ENCODE measurements around the gene TAGLN2.
A peak's percentile ranks its signal among the peaks of the same experiment; 100 is the strongest.

The TAGLN2 gene

GRCh38 chr1:159925719-159926078 is 392 bp upstream of the TAGLN2 start:
- DNase-seq: no peak
- in situ Hi-C loops (cut with MboI; ENCODE audit: low pct_unique_long_range_greater_than_20kb, low sequenced_read_pairs): no loop called here

GRCh38 chr1:159924025-159924790 is 1.1 kb downstream of the TAGLN2 start:
- peak; percentile 44 for DNase-seq
- in situ Hi-C loops (cut with MboI; ENCODE audit: low pct_unique_long_range_greater_than_20kb, low sequenced_read_pairs): no loop called here

GRCh38 chr1:159923203-159924024 is 1.9 kb downstream of the TAGLN2 start:
- DNase-seq: peak; percentile 94
- in situ Hi-C loops (cut with MboI; ENCODE audit: low pct_unique_long_range_greater_than_20kb, low sequenced_read_pairs): no loop called here

GRCh38 chr1:159922511-159923202 is 2.6 kb downstream of the TAGLN2 start:
- in situ Hi-C loops (cut with MboI; ENCODE audit: low pct_unique_long_range_greater_than_20kb, low sequenced_read_pairs): no loop called here
- no peak for DNase-seq

GRCh38 chr1:159921700-159922504 is 3.4 kb downstream of the TAGLN2 start:
- in situ Hi-C loops (cut with MboI; ENCODE audit: low pct_unique_long_range_greater_than_20kb, low sequenced_read_pairs): no loop called here
- DNase-seq: peak; percentile 66

GRCh38 chr1:159921251-159921650 is 4.1 kb downstream of the TAGLN2 start:
- in situ Hi-C loops (cut with MboI; ENCODE audit: low pct_unique_long_range_greater_than_20kb, low sequenced_read_pairs): no loop called here
- no peak for DNase-seq

GRCh38 chr1:159920651-159921050 is 4.7 kb downstream of the TAGLN2 start:
- in situ Hi-C loops (cut with MboI; ENCODE audit: low pct_unique_long_range_greater_than_20kb, low sequenced_read_pairs): no loop called here
- DNase-seq: no peak

GRCh38 chr1:159920202-159920601 is 5.1 kb downstream of the TAGLN2 start:
- DNase-seq: no peak
- in situ Hi-C loops (cut with MboI; ENCODE audit: low pct_unique_long_range_greater_than_20kb, low sequenced_read_pairs): no loop called here

GRCh38 chr1:159919236-159919865 is 6.0 kb downstream of the TAGLN2 start:
- in situ Hi-C loops (cut with MboI; ENCODE audit: low pct_unique_long_range_greater_than_20kb, low sequenced_read_pairs): no loop called here
- no peak for DNase-seq

GRCh38 chr1:159918352-159919200 is 6.7 kb downstream of the TAGLN2 start:
- no peak for DNase-seq

GRCh38 chr1:159917533-159918351 is 7.6 kb downstream of the TAGLN2 start:
- in situ Hi-C loops (cut with MboI; ENCODE audit: low pct_unique_long_range_greater_than_20kb, low sequenced_read_pairs): no loop called here
- peak; percentile 50 for DNase-seq

More at GRCh38 chr1:159918352-159919200, 6.7 kb downstream of the TAGLN2 start:
- in situ Hi-C loops (cut with MboI; ENCODE audit: low pct_unique_long_range_greater_than_20kb, low sequenced_read_pairs): no loop called here

GRCh38 chr1:159916242-159917051 is 8.9 kb downstream of the TAGLN2 start:
- in situ Hi-C loops (cut with MboI; ENCODE audit: low pct_unique_long_range_greater_than_20kb, low sequenced_read_pairs): no loop called here
- no peak for DNase-seq

- no peak for DNase-seq
- in situ Hi-C loops (cut with MboI; ENCODE audit: low pct_unique_long_range_greater_than_20kb, low sequenced_read_pairs): no loop called here
These were observed 9.6 kb downstream of the TAGLN2 start for GRCh38 chr1:159915571-159916241.

- in situ Hi-C loops (cut with MboI; ENCODE audit: low pct_unique_long_range_greater_than_20kb, low sequenced_read_pairs): no loop called here
- DNase-seq: no peak
These were observed 10.9 kb downstream of the TAGLN2 start for GRCh38 chr1:159914252-159915018.

All from KBM-7 (cell line).